Stimulated activated memory B cell treated with anti-CD40 and anti-IgM and Interleukin-4, amounts not matched to agents 10 μg/mL and 1 μg/mL and 100 μg/mL, for 72 hours (primary cell): ENCODE results near the gene FBXO17.
A peak's percentile ranks its signal among the peaks of the same experiment; 100 is the strongest.
"Not testable (repeated sequence)": the region's sequence is repeated elsewhere in the genome, so short reads cannot be mapped to it uniquely, and the experiment has no call there.

ENCODE experiments used
- ATAC-seq: fragments of 150-1000 bp; cut with Tn5 transposase; 2 replicates; pipeline ENCODE4 v1.10.0; 2021
- H3K27ac Mint-ChIP-seq: one replicate; pipeline ENCODE4 v1.8.0; 2022; ENCODE audit warnings: mild to moderate bottlenecking, mixed read lengths
- H3K27me3 Mint-ChIP-seq: one replicate; pipeline ENCODE4 v1.8.0; 2022; ENCODE audit warnings: mixed read lengths
- H3K36me3 Mint-ChIP-seq: one replicate; pipeline ENCODE4 v1.8.0; 2022; ENCODE audit warnings: mixed read lengths
- H3K4me1 Mint-ChIP-seq: one replicate; pipeline ENCODE4 v1.8.0; 2022; ENCODE audit warnings: mixed read lengths
- H3K4me3 Mint-ChIP-seq: one replicate; pipeline ENCODE4 v1.8.0; 2022; ENCODE audit warnings: mild to moderate bottlenecking, moderate library complexity, mixed read lengths
- H3K9me3 Mint-ChIP-seq: one replicate; pipeline ENCODE4 v1.8.0; 2022; ENCODE audit warnings: mixed read lengths

Gene FBXO17

GRCh38 chr19:38941466-38941865, 34.1 kb downstream of the FBXO17 start:
- H3K27me3 Mint-ChIP-seq, result peaks cover 31% of the 10 kb centered on the region
- not testable (repeated sequence) for H3K4me3 Mint-ChIP-seq, H3K4me1 Mint-ChIP-seq, H3K36me3 Mint-ChIP-seq, H3K27ac Mint-ChIP-seq, H3K9me3 Mint-ChIP-seq, ATAC-seq

GRCh38 chr19:38939957-38940356, 35.6 kb downstream of the FBXO17 start:
- H3K4me1 Mint-ChIP-seq, result no peaks in the 10 kb centered on the region
- peaks cover 12% of the 10 kb centered on the region for H3K36me3 Mint-ChIP-seq
- H3K27me3 Mint-ChIP-seq, result peaks cover 28% of the 10 kb centered on the region
- no peak for ATAC-seq
- no peak overlapping the region for H3K4me3 Mint-ChIP-seq
- H3K9me3 Mint-ChIP-seq, result peaks cover under 1% of the 10 kb centered on the region
- H3K27ac Mint-ChIP-seq, result no peak overlapping the region

DNA sequence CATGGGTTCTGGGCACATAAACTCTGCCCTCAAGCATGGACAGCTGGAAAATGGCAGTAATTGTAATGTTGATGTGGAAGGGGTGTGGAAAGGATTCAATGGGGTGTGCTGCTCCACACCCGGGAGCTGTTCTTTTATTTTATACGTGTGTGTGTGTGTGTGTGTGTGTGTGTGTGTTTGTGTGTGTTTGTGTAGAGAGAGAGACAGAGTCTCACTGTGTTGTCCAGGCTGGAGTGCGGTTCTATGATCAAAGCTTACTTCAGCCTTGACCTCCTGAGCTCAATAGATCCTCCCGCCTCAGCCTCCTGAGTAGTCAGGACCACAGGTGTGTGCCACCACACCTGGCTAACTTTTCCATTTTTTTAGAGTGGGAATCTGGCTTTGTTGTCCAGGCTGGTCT, 42.0 kb downstream of the FBXO17 start:
- H3K9me3 Mint-ChIP-seq, result peaks cover 4% of the 10 kb centered on the region
- H3K4me3 Mint-ChIP-seq, result no peak overlapping the region
- H3K27me3 Mint-ChIP-seq, result no peaks in the 10 kb centered on the region
- H3K27ac Mint-ChIP-seq, result no peak overlapping the region
- peaks cover 45% of the 10 kb centered on the region for H3K4me1 Mint-ChIP-seq
- H3K36me3 Mint-ChIP-seq, result peaks cover 39% of the 10 kb centered on the region
- no peak for ATAC-seq

GRCh38 chr19:38932425-38933179, 42.9 kb downstream of the FBXO17 start:
- Mint-ChIP-seq H3K27ac (no peak overlapping the region), H3K27me3 (no peaks in the 10 kb centered on the region), H3K4me1 (peaks cover 45% of the 10 kb centered on the region), H3K36me3 (peaks cover 39% of the 10 kb centered on the region), H3K9me3 (peaks cover 4% of the 10 kb centered on the region), H3K4me3 (peak overlapping the region; percentile 36)
- no peak for ATAC-seq

DNA sequence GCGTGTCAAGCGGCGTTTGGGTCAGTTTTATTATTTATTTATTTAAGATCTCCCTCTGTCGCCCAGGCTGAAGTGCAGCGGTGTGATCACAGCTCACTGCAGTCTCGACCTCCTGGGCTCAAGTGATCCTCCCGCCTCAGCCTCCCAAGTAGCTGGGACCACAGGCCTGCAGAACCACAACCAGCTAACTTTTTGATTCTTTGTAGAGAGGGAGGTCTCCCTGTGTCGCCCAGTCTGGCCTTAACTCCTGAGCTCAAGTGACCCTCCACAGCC, 44.1 kb downstream of the FBXO17 start:
- Mint-ChIP-seq H3K36me3 (peaks cover 39% of the 10 kb centered on the region), H3K4me3 (peak overlapping the region; percentile 82), H3K27me3 (no peaks in the 10 kb centered on the region), H3K4me1 (peaks cover 45% of the 10 kb centered on the region), H3K27ac (peak overlapping the region; percentile 97), H3K9me3 (peaks cover 4% of the 10 kb centered on the region)
- ATAC-seq, result no peak

DNA sequence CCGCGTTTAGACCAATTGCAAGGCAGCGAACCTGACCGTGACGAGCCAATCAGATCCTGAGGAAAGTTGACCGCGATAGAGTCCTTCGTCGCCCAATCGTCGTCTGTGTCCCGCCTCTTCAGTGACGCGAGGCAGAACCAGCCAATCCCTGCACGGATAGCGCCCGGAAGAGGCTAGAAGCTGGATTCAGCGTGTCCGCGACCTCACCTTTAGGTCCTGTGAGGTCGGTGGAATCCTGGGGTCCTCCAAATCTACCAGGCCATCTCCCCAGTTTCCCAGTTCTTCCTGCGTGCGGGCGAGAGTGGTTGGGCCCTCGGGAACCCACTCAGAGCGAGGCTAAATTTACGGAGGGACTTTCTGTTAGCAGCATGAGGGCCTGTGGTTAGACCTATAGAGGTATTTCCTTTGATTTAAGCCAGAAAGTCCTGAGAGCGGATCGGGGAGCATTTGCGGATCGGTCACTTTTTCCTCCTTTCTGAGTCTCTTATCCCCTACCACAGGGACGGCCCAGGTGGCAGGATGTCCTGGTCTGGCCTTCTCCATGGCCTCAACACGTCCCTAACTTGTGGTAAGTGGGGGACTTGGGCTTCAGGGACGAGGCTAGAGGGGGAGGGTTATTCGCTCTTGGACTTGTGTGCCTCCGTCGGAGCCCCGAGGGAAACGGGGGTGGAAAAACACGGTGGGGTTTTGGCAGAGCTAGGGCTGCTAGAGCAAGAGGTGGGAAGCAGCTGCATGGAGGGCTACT, 44.6 kb downstream of the FBXO17 start, which contains the start of gene MRPS12:
Gene MRPS12, plus strand, starts transcription at position 169 of the 745 bp plus-strand sequence. Its CDS starts 351 bp downstream, at position 520.
- H3K9me3 Mint-ChIP-seq, result peaks cover 4% of the 10 kb centered on the region
- peak within 1 kb of the TSS; percentile 97 for H3K27ac Mint-ChIP-seq
- H3K36me3 Mint-ChIP-seq, result peaks cover 37% of the 10 kb centered on the region
- peak within 1 kb of the TSS; percentile 82 for H3K4me3 Mint-ChIP-seq
- peaks cover 45% of the 10 kb centered on the region for H3K4me1 Mint-ChIP-seq
- no peaks in the 10 kb centered on the region for H3K27me3 Mint-ChIP-seq
- peak; percentile 99 for ATAC-seq

GRCh38 chr19:38929929-38930775, 45.4 kb downstream of the FBXO17 start, which contains the start of gene SARS2:
SARS2 (minus strand) TSS chr19:38930763; CDS start chr19:38930736, 27 bp downstream.
- H3K4me1 Mint-ChIP-seq, result peaks cover 45% of the 10 kb centered on the region
- H3K9me3 Mint-ChIP-seq, result peaks cover 4% of the 10 kb centered on the region
- peak within 1 kb of the TSS; percentile 82 for H3K4me3 Mint-ChIP-seq
- ATAC-seq, result peak; percentile 82
- peak within 1 kb of the TSS; percentile 97 for H3K27ac Mint-ChIP-seq
- peaks cover 33% of the 10 kb centered on the region for H3K36me3 Mint-ChIP-seq
- H3K27me3 Mint-ChIP-seq, result no peaks in the 10 kb centered on the region

DNA sequence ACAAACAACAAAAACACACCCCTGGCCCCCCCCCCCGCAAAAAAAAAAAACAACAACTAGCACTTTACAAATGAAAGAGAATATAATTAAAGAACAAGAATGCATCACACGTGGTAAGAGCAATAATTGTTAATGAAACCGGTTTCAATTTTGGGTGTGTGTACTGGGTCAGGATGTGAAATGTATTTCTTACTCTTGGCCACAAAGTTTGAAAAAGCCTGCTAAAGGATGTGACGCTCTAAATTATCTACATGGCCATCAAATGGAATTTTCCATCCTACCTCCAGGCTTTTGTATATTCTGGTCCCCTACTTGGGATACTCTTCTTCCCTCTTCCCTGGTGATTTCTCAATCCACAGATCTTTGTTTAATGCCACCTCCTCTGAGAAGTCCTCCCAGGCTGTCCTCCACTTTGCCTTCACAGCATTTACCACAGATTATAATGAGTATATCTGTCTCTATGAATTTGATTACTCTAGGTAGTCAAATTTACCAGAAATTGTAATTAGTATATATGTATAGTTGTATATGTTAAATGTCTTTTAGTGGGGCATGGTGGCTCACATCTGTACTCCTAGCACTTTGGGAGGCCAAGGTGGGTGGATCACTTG, 47.0 kb downstream of the FBXO17 start:
- H3K9me3 Mint-ChIP-seq, result no peaks in the 10 kb centered on the region
- peak overlapping the region; percentile 97 for H3K27ac Mint-ChIP-seq
- peaks cover 40% of the 10 kb centered on the region for H3K4me1 Mint-ChIP-seq
- H3K27me3 Mint-ChIP-seq, result no peaks in the 10 kb centered on the region
- H3K4me3 Mint-ChIP-seq, result no peak overlapping the region
- ATAC-seq, result no peak
- peaks cover 20% of the 10 kb centered on the region for H3K36me3 Mint-ChIP-seq

DNA sequence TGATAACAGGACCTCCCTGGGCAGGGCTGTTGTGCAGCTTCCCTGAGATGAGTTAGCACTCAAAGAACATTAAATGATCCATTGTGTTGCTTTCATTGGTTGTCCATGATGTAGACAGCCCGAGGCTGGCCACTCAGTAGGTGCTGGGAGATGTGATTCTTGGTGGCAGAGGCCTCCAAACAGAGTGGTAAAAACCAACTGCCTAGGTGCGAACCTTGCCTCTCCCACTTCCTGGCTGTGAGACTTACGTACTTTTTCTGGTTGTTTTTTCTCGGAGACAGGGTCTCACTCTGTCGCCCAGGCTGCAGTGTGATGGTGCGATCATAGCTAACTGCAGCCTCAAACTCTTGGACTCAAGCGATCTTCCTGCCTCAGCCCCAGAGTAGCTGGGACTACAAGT, 51.2 kb downstream of the FBXO17 start:
- Mint-ChIP-seq H3K27me3 (no peaks in the 10 kb centered on the region), H3K27ac (no peak overlapping the region), H3K4me3 (no peak overlapping the region), H3K9me3 (no peaks in the 10 kb centered on the region), H3K36me3 (peaks cover 14% of the 10 kb centered on the region), H3K4me1 (peaks cover 4% of the 10 kb centered on the region)
- ATAC-seq, result no peak

DNA sequence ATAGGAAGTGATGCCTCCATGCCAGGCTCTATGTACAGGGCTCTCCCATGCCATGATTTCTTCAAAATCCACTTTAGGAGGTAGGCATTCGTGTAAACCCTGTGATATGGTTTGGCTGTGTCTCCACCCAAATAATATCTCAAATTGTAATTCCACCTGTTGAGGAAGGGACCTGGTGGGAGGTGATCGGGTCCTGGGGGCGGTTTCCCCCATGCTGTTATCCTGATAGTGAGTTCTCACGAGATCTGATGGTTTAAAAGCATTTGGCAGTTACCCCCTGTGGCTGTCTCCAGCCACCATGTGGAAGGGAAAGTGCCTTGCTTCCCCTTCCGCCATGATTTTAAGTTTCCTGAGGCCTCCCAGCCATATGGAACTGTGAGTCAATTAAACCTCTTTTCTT, 53.1 kb downstream of the FBXO17 start:
- no peak for ATAC-seq
- H3K4me3 Mint-ChIP-seq, result no peak overlapping the region
- no peaks in the 10 kb centered on the region for H3K27me3 Mint-ChIP-seq
- peaks cover 14% of the 10 kb centered on the region for H3K36me3 Mint-ChIP-seq
- H3K27ac Mint-ChIP-seq, result no peak overlapping the region
- no peaks in the 10 kb centered on the region for H3K9me3 Mint-ChIP-seq
- H3K4me1 Mint-ChIP-seq, result no peaks in the 10 kb centered on the region

- Mint-ChIP-seq H3K4me1 (no peaks in the 10 kb centered on the region), H3K4me3 (no peak overlapping the region), H3K27ac (no peak overlapping the region), H3K9me3 (no peaks in the 10 kb centered on the region), H3K36me3 (peaks cover 14% of the 10 kb centered on the region), H3K27me3 (no peaks in the 10 kb centered on the region)
- peak; percentile 18 for ATAC-seq
Measured at GRCh38 chr19:38921420-38922274, 53.9 kb downstream of the FBXO17 start.

- no peak overlapping the region for H3K27ac Mint-ChIP-seq
- H3K9me3 Mint-ChIP-seq, result no peaks in the 10 kb centered on the region
- H3K4me1 Mint-ChIP-seq, result no peaks in the 10 kb centered on the region
- H3K4me3 Mint-ChIP-seq, result no peak overlapping the region
- ATAC-seq, result no peak
- no peaks in the 10 kb centered on the region for H3K27me3 Mint-ChIP-seq
- peaks cover 21% of the 10 kb centered on the region for H3K36me3 Mint-ChIP-seq
Measured at GRCh38 chr19:38920602-38921419, 54.7 kb downstream of the FBXO17 start.

DNA sequence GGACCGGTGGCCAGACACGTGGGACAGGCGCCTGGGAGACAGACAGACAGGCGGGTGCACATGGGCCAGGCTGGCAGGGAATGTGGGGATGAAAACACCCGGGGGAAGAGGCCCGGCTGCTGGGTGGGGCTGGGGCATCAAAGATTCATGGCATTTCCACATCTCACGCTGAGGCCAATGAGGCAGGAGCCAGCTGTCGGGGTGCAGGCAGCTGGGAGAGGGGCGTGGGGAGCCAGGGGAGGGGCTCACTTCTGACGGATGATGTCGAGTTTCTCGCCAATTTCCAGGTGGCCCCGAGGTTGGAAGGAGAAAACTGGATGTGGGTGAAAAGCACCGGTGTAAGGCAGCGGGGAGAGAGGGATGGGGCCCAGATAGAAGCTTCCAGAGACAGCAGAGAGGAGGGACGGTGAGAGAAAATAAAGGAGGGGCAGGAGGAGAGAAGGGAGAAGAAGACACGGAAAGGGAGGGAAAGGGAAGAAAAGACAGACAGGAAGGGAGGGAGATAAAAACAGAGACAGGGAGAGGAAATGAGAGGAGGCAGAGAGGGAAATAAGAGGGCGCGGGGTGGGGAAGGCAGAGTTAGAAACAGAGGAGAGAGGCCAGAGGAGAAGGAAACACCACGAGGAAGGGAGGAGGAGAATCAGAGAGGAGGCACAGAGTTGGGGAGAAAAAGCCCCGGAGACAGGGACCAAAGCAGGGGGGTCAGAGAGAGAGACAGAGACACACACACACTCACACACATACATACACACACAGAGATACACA, 55.5 kb downstream of the FBXO17 start:
- Mint-ChIP-seq H3K36me3 (peaks cover 23% of the 10 kb centered on the region), H3K27ac (no peak overlapping the region), H3K4me1 (no peaks in the 10 kb centered on the region), H3K9me3 (no peaks in the 10 kb centered on the region), H3K4me3 (no peak overlapping the region), H3K27me3 (no peaks in the 10 kb centered on the region)
- no peak for ATAC-seq
